Urinary bladder (tissue), 4 donors: ENCODE results near the gene CDC42. TPM values are rescaled to one million over a fixed set of nuclear protein-coding genes. Genes with fewer than 3 reads are reported as not detected.
"Not testable (repeated sequence)": the region's sequence is repeated elsewhere in the genome, so short reads cannot be mapped to it uniquely, and the experiment has no call there.

Source experiments
- DNase-seq: peaks from one replicate; pipeline ENCODE4 v3.0.0-alpha.2; 2015; ENCODE audit errors: extremely low spot score
- H3K27ac ChIP-seq: one replicate; pipeline ENCODE4 v1.5.1; 2013; ENCODE audit warnings: low read depth, mild to moderate bottlenecking, moderate library complexity
- H3K36me3 ChIP-seq: one replicate; pipeline ENCODE4 v1.6.1; 2013; ENCODE audit warnings: mild to moderate bottlenecking, moderate library complexity; ENCODE audit not compliant: insufficient read depth
- H3K4me1 ChIP-seq: one replicate; pipeline ENCODE4 v1.6.1; 2013; ENCODE audit warnings: mild to moderate bottlenecking, moderate library complexity; ENCODE audit not compliant: insufficient read depth
- H3K4me3 ChIP-seq: one replicate; pipeline ENCODE4 v1.5.1; 2013; ENCODE audit warnings: low read depth, low read length
- WGBS: extraction: QIAGEN DNeasy Blood & Tissue Kit; methylation state at CpG from one replicate; pipeline ENCODE4 v1.1.7; 2013; 5-methylcytosine and 5-hydroxymethylcytosine counted together
- polyA plus RNA-seq: library from polyadenylated mRNA; stranded (reverse); fragments of 200-250 nt; gene quantifications from one replicate; pipeline ENCODE4 v1.2.3, GENCODE V29; 2013
- total RNA-seq: library from RNA; depleted of rRNA; stranded (reverse); fragments of >200 nt; gene quantifications from one replicate; pipeline ENCODE4 v1.2.3, GENCODE V29; 2014
- donor health status: healthy with polysubstance abuse.
- donor health status: healthy.

Gene CDC42
- total and polyA plus RNA-seq, 2 donors = 167 to 493 TPM

DNA sequence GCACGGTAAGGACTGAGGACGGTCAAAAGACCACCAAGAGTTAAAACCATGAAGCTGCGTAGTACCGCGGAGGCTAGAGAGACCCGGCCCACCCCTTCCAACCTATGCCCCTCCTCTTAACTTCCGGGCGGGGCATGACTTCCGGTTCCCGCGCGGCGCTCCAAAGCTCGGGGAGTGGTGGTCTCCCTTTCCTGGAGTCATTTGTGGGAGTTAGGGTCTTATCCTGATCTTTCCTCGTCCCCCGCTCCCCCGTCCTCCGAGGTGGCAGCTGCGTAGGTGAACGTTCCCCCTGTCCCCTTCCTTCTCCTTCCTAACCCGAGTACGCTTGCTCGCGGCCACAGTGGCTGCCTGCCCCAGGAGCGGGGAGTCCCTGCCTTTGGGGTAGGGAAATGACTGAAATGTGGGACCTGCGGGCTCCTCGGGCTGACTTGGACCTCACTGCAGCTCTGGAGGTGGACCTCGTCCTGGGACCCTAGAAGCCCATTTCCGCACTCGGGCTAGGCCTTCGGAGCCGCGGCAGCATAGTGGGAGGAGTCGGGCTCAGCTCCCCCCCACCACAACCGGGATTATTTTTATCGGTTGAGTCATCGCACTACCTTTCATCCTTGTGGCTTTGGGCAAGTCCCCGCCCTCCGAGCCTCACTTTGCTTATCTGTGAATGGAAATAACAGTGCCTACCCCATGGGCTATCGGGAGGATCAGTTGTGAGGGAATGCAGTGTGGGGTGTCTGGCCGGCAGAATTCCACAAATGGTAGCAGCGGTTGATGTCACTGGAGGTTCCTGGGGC is 26.9 kb upstream of the CDC42 start:
- Histone ChIP-seq H3K27ac (peak overlapping the region; percentile 97), H3K4me1 (peaks cover 1% of the 10 kb centered on the region), H3K36me3 (no peaks in the 10 kb centered on the region), H3K4me3 (peak overlapping the region; percentile 59)
- under 1% methylated on average over 42 of the region's 42 CpGs for WGBS
- peak; percentile 88 for DNase-seq

DNA sequence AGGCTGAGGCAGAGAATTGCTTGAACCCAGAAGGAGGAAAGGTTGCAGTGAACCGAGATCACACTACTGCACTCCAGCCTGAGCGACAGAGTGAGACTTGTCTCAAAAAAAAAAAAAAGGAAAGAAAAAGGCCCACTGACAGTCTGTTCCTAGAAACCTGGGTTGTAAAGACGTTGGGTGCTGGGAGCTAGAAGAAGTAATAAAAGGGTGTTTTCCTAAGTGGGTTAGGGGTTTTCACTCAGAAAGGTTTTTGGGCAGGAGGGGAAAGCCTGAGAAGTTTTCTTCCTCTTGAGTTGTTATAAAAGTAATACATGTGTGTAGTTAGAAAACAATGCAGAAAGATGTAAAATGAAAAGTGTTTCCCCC is 25.6 kb upstream of the CDC42 start:
- peaks cover 1% of the 10 kb centered on the region for H3K4me1 ChIP-seq
- H3K27ac ChIP-seq = no peak overlapping the region
- H3K4me3 ChIP-seq = no peak overlapping the region
- no peak for DNase-seq
- no peaks in the 10 kb centered on the region for H3K36me3 ChIP-seq
- WGBS = 79% methylated on average over 3 of the region's 3 CpGs

DNA sequence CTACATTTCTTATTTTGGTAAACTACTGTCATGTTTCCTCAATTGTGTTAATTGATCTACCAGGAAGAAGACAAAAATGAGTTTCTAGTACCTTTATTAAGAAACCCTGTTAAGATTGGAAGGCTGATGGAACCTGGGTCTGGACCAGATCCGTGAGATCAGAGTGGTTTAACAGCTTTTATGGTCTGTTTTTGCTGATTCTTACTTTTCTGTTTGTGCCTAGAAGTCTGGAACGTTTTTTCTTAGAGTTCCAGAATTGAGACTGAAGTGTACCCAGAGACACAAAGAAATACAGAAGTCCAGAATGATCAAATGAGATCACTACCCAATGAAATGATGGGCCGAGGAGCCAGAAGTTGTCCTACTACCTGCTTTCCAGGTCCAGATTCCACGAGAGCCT is 22.5 kb upstream of the CDC42 start:
- 78% methylated on average over 4 of the region's 4 CpGs for WGBS
- no peak overlapping the region for H3K27ac ChIP-seq
- DNase-seq = no peak
- H3K4me3 ChIP-seq = no peak overlapping the region
- H3K4me1 ChIP-seq = no peaks in the 10 kb centered on the region
- H3K36me3 ChIP-seq = no peaks in the 10 kb centered on the region

DNA sequence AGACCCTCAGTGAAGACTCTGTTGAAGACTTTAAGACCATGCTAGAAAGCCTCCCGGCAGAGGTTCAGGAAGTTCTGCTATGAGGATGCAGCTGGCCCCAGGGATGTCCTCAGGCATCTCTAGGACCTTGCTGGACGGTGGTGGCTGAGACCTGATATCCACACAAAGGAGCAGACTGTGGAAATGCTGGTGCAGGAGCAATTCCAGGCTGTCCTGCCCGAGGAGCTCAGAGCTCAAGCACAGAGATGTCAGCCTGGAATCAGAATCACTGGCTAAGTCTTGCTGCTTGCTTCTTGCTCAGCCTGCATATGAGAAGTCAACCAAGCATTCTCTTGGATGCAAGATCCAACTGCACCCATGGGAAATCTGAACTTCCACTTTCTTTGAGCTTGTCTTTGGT is 22.0 kb upstream of the CDC42 start:
- no peak overlapping the region for H3K4me3 ChIP-seq
- H3K36me3 ChIP-seq = no peaks in the 10 kb centered on the region
- WGBS = 77% methylated on average over 3 of the region's 3 CpGs
- no peaks in the 10 kb centered on the region for H3K4me1 ChIP-seq
- no peak overlapping the region for H3K27ac ChIP-seq
- DNase-seq = no peak

DNA sequence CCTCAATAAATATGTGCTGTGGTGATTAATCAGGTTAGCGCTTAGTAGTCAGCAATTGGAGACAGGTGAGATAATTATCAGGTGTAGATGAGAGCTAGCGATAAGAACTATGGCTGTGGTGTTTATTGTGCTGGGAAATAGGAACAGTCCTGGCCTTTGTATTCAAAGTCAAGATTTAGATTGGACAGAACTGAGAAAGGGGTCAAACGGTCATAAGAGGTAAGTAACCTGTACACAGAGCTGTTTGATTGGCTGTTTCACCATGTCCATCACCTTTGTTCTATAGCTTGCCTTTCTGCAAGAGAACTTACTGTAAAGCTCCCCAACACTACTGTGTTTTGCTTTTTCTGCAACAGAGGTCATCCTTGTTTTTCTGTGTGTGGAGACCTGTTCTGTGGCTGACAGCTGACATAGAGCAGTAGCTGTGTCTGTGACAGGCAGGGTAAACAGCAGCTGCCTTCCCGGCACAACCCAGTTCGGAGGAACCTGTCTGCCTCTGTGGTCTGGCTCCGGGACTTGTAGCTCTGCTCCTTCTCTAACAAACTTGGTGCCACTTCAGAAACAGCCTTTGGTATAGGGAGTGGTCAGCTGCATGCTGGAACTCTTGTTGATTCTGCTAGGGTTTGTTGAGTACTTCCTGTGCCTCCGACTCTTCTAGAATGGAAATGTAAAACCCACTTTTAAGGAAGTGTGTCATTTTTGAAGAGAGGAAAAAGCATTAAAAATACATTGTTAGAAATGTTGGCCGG is 21.1 kb upstream of the CDC42 start:
- Histone ChIP-seq H3K36me3 (no peaks in the 10 kb centered on the region), H3K4me3 (no peak overlapping the region), H3K4me1 (no peaks in the 10 kb centered on the region), H3K27ac (no peak overlapping the region)
- DNase-seq = no peak
- WGBS = 60% methylated on average over 8 of the region's 8 CpGs

DNA sequence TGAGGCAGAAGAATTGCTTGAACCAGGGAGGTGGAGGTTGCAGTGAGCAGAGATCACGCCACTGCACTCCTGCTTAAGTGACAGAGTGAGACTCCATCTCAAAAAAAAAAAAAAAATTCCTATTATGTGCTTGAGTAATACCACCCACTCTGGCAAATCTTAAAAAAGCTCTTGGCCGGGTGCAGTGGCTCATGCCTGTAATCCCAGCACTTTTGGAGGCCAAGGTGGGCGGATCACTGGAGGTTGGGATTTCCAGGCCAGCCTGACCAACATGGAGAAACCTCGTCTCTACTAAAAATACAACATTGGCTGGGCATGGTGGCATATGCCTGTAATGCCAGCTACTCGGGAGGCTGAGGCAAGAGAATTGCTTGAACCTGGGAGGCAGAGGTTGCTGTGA is 17.7 kb upstream of the CDC42 start:
- not testable (repeated sequence) for H3K36me3 ChIP-seq, H3K4me1 ChIP-seq, H3K4me3 ChIP-seq, DNase-seq, H3K27ac ChIP-seq
- 72% methylated on average over 5 of the region's 5 CpGs for WGBS

DNA sequence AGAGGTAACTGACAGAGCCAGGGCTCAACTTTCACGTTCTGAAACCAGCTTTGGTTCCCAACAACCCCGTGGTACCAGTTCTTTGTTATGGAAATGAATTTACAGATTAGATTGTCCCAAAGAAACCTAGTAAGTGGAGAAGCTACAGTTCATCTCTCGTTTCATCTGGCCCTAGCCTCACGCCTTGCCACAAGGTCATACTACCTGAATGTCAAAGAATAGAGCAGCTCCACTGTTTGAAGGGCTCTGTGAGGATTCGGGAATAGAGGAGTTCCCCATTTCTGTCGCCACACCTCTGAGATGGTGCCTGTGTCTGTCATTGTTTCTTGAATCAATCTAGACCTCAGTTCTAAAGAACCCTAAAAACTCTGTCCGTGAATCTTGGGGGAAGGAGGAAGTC is 15.0 kb upstream of the CDC42 start:
- no peaks in the 10 kb centered on the region for H3K4me1 ChIP-seq
- 66% methylated on average over 7 of the region's 7 CpGs for WGBS
- no peaks in the 10 kb centered on the region for H3K36me3 ChIP-seq
- no peak overlapping the region for H3K27ac ChIP-seq
- H3K4me3 ChIP-seq = no peak overlapping the region
- DNase-seq = no peak

DNA sequence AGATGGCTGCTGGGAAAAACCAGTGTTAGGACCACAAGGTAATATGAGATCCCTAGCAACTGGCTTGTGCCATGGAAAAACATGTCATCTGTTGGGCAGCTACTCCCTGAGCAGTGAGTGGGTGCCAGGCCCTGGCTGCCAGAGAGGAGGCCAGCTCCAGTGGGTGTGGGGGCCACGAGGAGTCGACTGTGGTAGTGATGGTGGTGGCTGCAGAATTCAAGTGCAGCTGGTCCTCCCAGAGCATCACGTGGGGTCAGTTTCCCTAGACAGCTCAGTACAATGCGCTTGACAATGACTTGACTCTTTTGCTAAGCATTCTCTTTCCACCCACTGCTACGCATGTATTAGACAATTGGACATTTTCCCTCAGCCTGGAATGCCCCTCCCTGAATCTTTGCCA is 14.5 kb upstream of the CDC42 start:
- no peaks in the 10 kb centered on the region for H3K36me3 ChIP-seq
- no peak for DNase-seq
- WGBS = 80% methylated on average over 5 of the region's 5 CpGs
- no peaks in the 10 kb centered on the region for H3K4me1 ChIP-seq
- H3K27ac ChIP-seq = no peak overlapping the region
- no peak overlapping the region for H3K4me3 ChIP-seq

DNA sequence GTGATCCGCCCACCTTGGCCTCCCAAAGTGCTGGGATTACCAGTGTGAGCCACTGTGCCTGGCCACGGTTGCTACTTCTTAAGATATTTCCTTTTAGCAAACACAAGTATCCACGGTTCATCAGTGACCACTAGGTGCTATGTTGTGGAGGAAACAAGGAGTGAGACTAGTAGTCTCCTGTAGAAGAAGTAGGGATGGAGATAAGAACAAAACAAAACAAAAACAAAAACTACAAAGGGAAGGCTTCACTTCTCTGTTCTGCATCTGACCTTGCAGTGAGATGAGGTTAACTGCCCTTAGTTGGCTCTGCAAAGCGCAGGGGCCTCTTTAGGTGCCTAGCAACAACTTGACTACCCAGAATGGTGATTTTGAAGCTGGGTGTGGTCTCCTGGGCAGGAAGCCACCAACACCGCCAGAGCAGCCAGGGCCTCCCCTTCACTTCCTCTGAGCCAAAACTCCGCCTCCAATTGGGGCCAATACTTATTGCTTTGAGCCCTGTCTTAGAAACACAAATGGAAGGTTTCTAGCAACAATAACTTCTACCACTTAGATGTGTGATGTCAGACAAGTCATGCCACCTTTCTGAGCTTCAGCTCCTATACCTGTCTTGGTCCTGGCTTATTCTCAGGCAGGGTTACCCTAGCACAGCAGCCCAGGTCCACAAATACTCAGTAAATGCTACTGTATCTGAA is 12.8 kb upstream of the CDC42 start:
- H3K36me3 ChIP-seq = no peaks in the 10 kb centered on the region
- H3K27ac ChIP-seq = no peak overlapping the region
- peak; percentile 85 for DNase-seq
- WGBS = 44% methylated on average over 6 of the region's 6 CpGs
- H3K4me3 ChIP-seq = no peak overlapping the region
- no peaks in the 10 kb centered on the region for H3K4me1 ChIP-seq

DNA sequence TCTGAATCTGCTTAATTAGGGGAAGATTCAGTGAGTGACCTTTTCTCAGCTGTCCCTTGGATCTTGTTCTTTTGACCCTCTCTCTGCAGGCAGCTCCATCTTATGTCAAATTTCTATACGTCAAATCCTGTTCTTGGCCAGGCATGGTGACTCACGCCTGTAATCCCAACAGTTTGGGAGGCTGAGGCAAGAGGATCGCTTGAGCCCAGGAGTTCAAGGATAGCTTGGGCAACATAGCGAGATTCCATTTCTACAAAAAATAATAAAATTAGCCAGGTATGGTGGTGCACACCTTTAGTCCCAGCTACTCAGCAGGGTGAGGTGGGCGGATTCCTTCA is 12.3 kb upstream of the CDC42 start:
- no peaks in the 10 kb centered on the region for H3K36me3 ChIP-seq
- no peak overlapping the region for H3K27ac ChIP-seq
- no peak for DNase-seq
- no peaks in the 10 kb centered on the region for H3K4me1 ChIP-seq
- no peak overlapping the region for H3K4me3 ChIP-seq
- WGBS = 91% methylated on average over 5 of the region's 5 CpGs

DNA sequence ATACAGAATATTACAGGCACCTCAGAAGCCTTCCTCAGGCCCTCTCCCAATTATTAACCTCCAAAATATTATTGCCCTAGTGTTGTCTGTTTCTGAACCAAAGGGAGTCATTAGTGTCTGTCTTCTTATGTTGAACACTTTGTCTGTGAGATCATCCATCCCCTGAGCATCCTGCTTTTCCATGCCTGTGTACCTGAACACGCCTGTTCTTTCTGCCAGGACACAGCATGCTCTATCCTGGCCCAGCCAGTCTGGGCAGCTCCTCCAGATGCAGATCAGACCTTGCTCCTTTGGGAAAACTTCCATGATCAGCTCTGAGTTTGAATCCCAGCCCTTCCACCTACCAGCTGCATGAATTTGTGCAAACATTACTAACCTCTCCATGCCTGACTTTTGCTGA is 11.0 kb upstream of the CDC42 start:
- no peak for DNase-seq
- no peaks in the 10 kb centered on the region for H3K4me1 ChIP-seq
- H3K27ac ChIP-seq = no peak overlapping the region
- no peak overlapping the region for H3K4me3 ChIP-seq
- H3K36me3 ChIP-seq = no peaks in the 10 kb centered on the region
- WGBS = 92% methylated on average over 1 of the region's 1 CpG

DNA sequence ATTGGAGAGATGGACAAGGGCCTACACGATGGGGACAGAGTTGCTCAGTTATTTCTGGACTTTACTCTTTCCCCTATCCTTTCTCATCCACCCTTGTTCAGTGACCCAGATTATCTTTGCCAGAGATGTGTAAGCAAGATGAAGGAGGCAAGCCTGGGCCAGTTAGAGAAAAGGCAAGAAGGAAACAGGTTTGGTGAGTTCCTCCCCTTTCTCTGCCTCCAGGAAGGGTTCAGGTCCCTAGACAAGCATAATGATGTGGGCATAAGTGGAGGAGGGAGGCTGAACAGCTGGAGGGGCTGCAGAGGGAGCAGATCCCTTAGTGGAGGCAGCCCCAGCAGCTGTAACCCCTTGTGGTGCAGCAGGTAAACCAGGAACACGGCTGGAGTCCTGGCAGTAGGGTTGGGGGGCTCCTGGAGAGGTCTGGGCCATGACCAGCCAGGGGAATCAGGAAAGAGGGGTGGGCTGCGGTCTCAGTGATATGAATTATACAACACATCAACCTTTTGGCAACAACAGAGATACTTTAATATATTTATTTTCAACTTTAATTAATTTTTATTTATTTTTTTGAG is 9.2 kb upstream of the CDC42 start:
- no peaks in the 10 kb centered on the region for H3K4me1 ChIP-seq
- H3K27ac ChIP-seq = no peak overlapping the region
- WGBS = 72% methylated on average over 3 of the region's 3 CpGs
- DNase-seq = peak; percentile 78
- no peak overlapping the region for H3K4me3 ChIP-seq
- no peaks in the 10 kb centered on the region for H3K36me3 ChIP-seq

DNA sequence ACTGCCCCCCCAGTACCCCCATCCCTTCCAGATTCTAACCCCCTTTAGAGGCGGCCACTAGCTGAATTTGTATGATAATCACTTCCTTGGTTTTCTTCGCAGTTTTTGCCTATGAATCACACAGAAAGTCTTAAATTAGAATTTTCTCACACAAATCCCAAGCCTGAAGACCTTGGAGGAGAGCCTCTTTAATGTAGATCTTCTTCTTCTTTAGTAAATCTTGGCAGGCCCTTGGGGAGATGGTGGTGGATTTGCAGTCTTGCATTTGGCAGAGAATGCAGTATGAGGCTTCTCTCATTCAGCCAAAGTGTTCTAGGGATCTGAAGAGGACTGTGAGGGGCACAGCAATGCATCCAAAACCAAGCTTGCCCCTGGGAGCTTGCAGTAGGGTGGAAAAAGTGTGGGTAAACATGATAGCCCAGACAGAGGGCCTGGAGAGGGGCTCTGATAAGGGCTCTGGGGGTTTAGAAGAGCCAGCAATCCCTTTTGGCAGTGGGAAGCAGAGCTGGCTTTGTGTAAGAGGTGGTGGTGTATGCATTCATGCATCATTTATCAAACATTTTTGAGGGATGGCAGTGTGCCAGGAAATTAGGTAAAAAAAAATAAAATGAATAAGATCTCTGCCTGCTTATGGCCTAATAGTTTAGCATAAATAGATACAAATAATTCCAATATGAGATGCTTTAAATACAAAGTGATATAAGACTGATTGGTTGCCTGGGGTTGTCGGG is 7.7 kb upstream of the CDC42 start:
- DNase-seq = no peak
- 59% methylated on average over 3 of the region's 3 CpGs for WGBS
- no peak overlapping the region for H3K27ac ChIP-seq
- H3K4me3 ChIP-seq = no peak overlapping the region
- H3K4me1 ChIP-seq = no peaks in the 10 kb centered on the region
- no peaks in the 10 kb centered on the region for H3K36me3 ChIP-seq
